ENCODE data around the gene LRRC31.

The LRRC31 gene

DNA sequence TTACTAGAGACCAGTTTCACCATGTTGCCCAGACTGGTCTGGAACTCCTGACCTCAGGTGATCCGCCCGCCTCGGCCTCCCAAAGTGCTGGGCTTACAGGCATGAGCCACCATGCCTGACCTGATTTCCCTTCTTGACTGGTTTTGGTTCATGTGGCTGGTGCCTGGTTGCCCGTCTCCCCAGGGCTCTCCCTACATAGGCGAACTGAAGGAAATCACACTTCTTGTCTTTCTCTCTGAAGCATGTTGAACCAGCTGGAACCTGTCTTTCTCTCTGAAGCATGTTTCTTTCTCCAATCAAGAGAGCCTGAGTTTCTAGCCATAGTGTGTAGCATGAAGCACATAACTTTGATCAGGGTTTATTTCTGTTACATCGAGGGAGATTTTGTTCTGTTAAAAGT lies 25.3 kb upstream of the LRRC31 start:
- H3K79me2 ChIP-seq (ENCODE audit: control insufficient read depth, low read length), result no peaks in the 10 kb centered on the region
- H3F3A ChIP-seq (ENCODE audit: control insufficient read depth, insufficient read depth), result no peaks in the 10 kb centered on the region
- no peak overlapping the region for H3K4me3 ChIP-seq (ENCODE audit: low read length)
- no peaks in the 10 kb centered on the region for H4K20me1 ChIP-seq (ENCODE audit: control insufficient read depth, insufficient read depth, low read depth, low read length)
- TF ChIP-seq, protein P1, sequence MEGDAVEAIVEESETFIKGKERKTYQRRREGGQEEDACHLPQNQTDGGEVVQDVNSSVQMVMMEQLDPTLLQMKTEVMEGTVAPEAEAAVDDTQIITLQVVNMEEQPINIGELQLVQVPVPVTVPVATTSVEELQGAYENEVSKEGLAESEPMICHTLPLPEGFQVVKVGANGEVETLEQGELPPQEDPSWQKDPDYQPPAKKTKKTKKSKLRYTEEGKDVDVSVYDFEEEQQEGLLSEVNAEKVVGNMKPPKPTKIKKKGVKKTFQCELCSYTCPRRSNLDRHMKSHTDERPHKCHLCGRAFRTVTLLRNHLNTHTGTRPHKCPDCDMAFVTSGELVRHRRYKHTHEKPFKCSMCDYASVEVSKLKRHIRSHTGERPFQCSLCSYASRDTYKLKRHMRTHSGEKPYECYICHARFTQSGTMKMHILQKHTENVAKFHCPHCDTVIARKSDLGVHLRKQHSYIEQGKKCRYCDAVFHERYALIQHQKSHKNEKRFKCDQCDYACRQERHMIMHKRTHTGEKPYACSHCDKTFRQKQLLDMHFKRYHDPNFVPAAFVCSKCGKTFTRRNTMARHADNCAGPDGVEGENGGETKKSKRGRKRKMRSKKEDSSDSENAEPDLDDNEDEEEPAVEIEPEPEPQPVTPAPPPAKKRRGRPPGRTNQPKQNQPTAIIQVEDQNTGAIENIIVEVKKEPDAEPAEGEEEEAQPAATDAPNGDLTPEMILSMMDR (IDR thresholded peaks at IDR 0.05; ENCODE audit: low read depth, low read length, poor library complexity, severe bottlenecking), result no peak
- TF ChIP-seq EZH2phosphoT487 (IDR thresholded peaks at IDR 0.05; ENCODE audit: borderline replicate concordance, low read length), result no peak
- no peaks in the 10 kb centered on the region for H3K27me3 ChIP-seq (ENCODE audit: control insufficient read depth, low read length)
- H3K4me1 ChIP-seq (ENCODE audit: control insufficient read depth, low read length), result peaks cover 16% of the 10 kb centered on the region
- no peak overlapping the region for H3K4me2 ChIP-seq (ENCODE audit: low read length)
- H3K27ac ChIP-seq (ENCODE audit: low read depth, low read length), result no peak overlapping the region
- H3K36me3 ChIP-seq (ENCODE audit: control insufficient read depth, low read length), result no peaks in the 10 kb centered on the region
- no peaks in the 10 kb centered on the region for H3K9me2 ChIP-seq (replicated peaks; ENCODE audit: control insufficient read depth, low read length)
- no peaks in the 10 kb centered on the region for H3K9me3 ChIP-seq (ENCODE audit: control insufficient read depth, insufficient read depth, low read length)

- Histone ChIP-seq H3K4me1 (ENCODE audit: control insufficient read depth, low read length) (peaks cover 16% of the 10 kb centered on the region), H3K9me3 (ENCODE audit: control insufficient read depth, insufficient read depth, low read length) (no peaks in the 10 kb centered on the region), H4K20me1 (ENCODE audit: control insufficient read depth, insufficient read depth, low read depth, low read length) (no peaks in the 10 kb centered on the region), H3K9me2 (replicated peaks; ENCODE audit: control insufficient read depth, low read length) (no peaks in the 10 kb centered on the region), H3K27ac (ENCODE audit: low read depth, low read length) (no peak overlapping the region), H3K79me2 (ENCODE audit: control insufficient read depth, low read length) (no peaks in the 10 kb centered on the region), H3K36me3 (ENCODE audit: control insufficient read depth, low read length) (no peaks in the 10 kb centered on the region), H3K27me3 (ENCODE audit: control insufficient read depth, low read length) (no peaks in the 10 kb centered on the region), H3K4me3 (ENCODE audit: low read length) (no peak overlapping the region), H3F3A (ENCODE audit: control insufficient read depth, insufficient read depth) (no peaks in the 10 kb centered on the region), H3K4me2 (ENCODE audit: low read length) (no peak overlapping the region)
- TF ChIP-seq EZH2phosphoT487 (IDR thresholded peaks at IDR 0.05; ENCODE audit: borderline replicate concordance, low read length), result no peak
- TF ChIP-seq, protein P1 (IDR thresholded peaks at IDR 0.05; ENCODE audit: low read depth, low read length, poor library complexity, severe bottlenecking), result no peak
Observed at GRCh38 chr3:169894110-169894509, 24.4 kb upstream of the LRRC31 start.

DNA sequence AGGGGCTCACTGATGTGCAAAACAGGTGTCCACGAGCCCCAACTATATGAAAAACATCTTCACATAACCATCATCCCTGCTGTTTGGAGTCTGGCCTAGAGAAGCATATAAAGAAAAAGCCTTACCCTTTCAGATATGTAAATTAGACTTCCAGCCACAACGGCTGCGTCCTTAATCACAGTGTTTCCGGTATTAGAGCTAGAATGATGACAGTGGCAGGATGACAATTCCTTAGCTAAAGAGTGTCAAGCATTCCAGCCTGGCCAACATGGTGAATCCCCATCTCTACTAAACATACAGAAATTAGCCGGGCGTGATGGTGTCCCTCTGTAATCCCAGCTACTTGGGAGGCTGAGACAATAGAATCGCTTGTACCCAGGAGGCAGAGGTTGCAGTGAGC lies 22.2 kb upstream of the LRRC31 start:
- TF ChIP-seq, protein P1 (IDR thresholded peaks at IDR 0.05; ENCODE audit: low read depth, low read length, poor library complexity, severe bottlenecking), result no peak
- TF ChIP-seq EZH2phosphoT487 (IDR thresholded peaks at IDR 0.05; ENCODE audit: borderline replicate concordance, low read length), result no peak
- no peak overlapping the region for H3K27ac ChIP-seq (ENCODE audit: low read depth, low read length)
- no peak overlapping the region for H3K4me3 ChIP-seq (ENCODE audit: low read length)
- no peaks in the 10 kb centered on the region for H4K20me1 ChIP-seq (ENCODE audit: control insufficient read depth, insufficient read depth, low read depth, low read length)
- no peaks in the 10 kb centered on the region for H3K9me2 ChIP-seq (replicated peaks; ENCODE audit: control insufficient read depth, low read length)
- peak overlapping the region; percentile 29 for H3K4me2 ChIP-seq (ENCODE audit: low read length)
- H3K79me2 ChIP-seq (ENCODE audit: control insufficient read depth, low read length), result no peaks in the 10 kb centered on the region
- H3K27me3 ChIP-seq (ENCODE audit: control insufficient read depth, low read length), result no peaks in the 10 kb centered on the region
- no peaks in the 10 kb centered on the region for H3K9me3 ChIP-seq (ENCODE audit: control insufficient read depth, insufficient read depth, low read length)
- no peaks in the 10 kb centered on the region for H3K36me3 ChIP-seq (ENCODE audit: control insufficient read depth, low read length)
- H3F3A ChIP-seq (ENCODE audit: control insufficient read depth, insufficient read depth), result no peaks in the 10 kb centered on the region
- H3K4me1 ChIP-seq (ENCODE audit: control insufficient read depth, low read length), result peaks cover 10% of the 10 kb centered on the region

DNA sequence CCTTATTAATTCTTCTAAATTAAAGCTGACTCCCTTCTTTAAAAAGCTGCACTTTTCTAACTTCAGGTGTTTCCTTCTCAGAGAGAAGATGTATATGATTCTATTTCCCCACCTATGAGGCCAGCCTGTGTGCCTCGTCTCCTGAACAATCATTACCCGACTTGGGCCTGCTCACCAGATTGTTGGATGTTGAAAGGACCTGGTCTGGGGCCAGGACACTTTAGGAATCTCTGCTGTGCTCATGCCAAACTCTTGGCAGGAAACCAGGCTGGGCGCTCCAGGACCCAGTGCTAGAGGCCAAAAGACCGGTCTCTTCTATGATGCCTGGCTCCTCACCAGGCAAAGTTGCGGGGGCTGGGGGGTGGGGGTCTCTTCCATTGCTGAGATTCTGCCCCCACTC lies 16.9 kb upstream of the LRRC31 start:
- H3K79me2 ChIP-seq (ENCODE audit: control insufficient read depth, low read length), result no peaks in the 10 kb centered on the region
- H3K27ac ChIP-seq (ENCODE audit: low read depth, low read length), result no peak overlapping the region
- H3K9me2 ChIP-seq (replicated peaks; ENCODE audit: control insufficient read depth, low read length), result no peaks in the 10 kb centered on the region
- H4K20me1 ChIP-seq (ENCODE audit: control insufficient read depth, insufficient read depth, low read depth, low read length), result no peaks in the 10 kb centered on the region
- H3K9me3 ChIP-seq (ENCODE audit: control insufficient read depth, insufficient read depth, low read length), result no peaks in the 10 kb centered on the region
- no peaks in the 10 kb centered on the region for H3K27me3 ChIP-seq (ENCODE audit: control insufficient read depth, low read length)
- H3F3A ChIP-seq (ENCODE audit: control insufficient read depth, insufficient read depth), result no peaks in the 10 kb centered on the region
- H3K4me2 ChIP-seq (ENCODE audit: low read length), result peak overlapping the region; percentile 60
- H3K4me1 ChIP-seq (ENCODE audit: control insufficient read depth, low read length), result peaks cover 19% of the 10 kb centered on the region
- no peak for TF ChIP-seq EZH2phosphoT487 (IDR thresholded peaks at IDR 0.05; ENCODE audit: borderline replicate concordance, low read length)
- TF ChIP-seq, protein P1 (IDR thresholded peaks at IDR 0.05; ENCODE audit: low read depth, low read length, poor library complexity, severe bottlenecking), result no peak
- no peaks in the 10 kb centered on the region for H3K36me3 ChIP-seq (ENCODE audit: control insufficient read depth, low read length)
- no peak overlapping the region for H3K4me3 ChIP-seq (ENCODE audit: low read length)

Measured in DOHH2 (cell line).